Ectodermal cell (in vitro differentiated cells): ENCODE measurements around the gene CYP2A13. TPM values are rescaled to one million over a fixed set of nuclear protein-coding genes. Genes with fewer than 3 reads are reported as not detected.
"Not testable (repeated sequence)": the region's sequence is repeated elsewhere in the genome, so short reads cannot be mapped to it uniquely, and the experiment has no call there.

Source experiments
- H3K27ac ChIP-seq: 2 replicates; pipeline ENCODE4 v1.7.0; 2013; ENCODE audit warnings: mild to moderate bottlenecking, low read depth, low read length; ENCODE audit not compliant: insufficient read depth, poor library complexity, severe bottlenecking
- H3K27me3 ChIP-seq: 2 replicates; pipeline ENCODE4 v1.7.0; 2013; ENCODE audit warnings: mild to moderate bottlenecking, low read length; ENCODE audit not compliant: insufficient read depth, control insufficient read depth, poor library complexity, severe bottlenecking
- H3K36me3 ChIP-seq: one replicate; pipeline ENCODE4 v1.7.0; 2013; ENCODE audit warnings: low read length; ENCODE audit not compliant: control insufficient read depth, insufficient read depth
- H3K4me1 ChIP-seq: one replicate; pipeline ENCODE4 v1.7.0; 2013; ENCODE audit warnings: low read length; ENCODE audit not compliant: control insufficient read depth, insufficient read depth
- H3K4me3 ChIP-seq: 2 replicates; pipeline ENCODE4 v1.7.0; 2013; ENCODE audit warnings: low read depth, low read length, control low read depth; ENCODE audit not compliant: insufficient read depth
- H3K9me3 ChIP-seq: 2 replicates; pipeline ENCODE4 v1.7.0; 2013; ENCODE audit warnings: mild to moderate bottlenecking, low read length, moderate library complexity; ENCODE audit not compliant: control insufficient read depth
- WGBS, 2 experiments: methylation state at CpG; one replicate each; pipeline ENCODE4 v1.1.7; 2013; ENCODE audit warnings: missing lambda C conversion rate in 2 of 2; 5-methylcytosine and 5-hydroxymethylcytosine counted together
- polyA plus RNA-seq, 4 experiments: library from polyadenylated mRNA; stranded (reverse); fragments of 50-300 nt; gene quantifications; one replicate each; pipeline ENCODE4 v1.2.3, GENCODE V29; 2013

CYP2A13 gene
- polyA plus RNA-seq (2013, experiment 1 of 4): not detected
- polyA plus RNA-seq (2013, experiment 2 of 4): 0.11 TPM
- not detected for polyA plus RNA-seq (2013, experiment 3 of 4)
- polyA plus RNA-seq (2013, experiment 4 of 4): not detected

GRCh38 chr19:41088151-41088550, at the start of gene CYP2A13:
CYP2A13 (plus strand) TSS chr19:41088451; CDS start chr19:41088472, 21 bp downstream.
- no peaks in the 10 kb centered on the region for H3K9me3 ChIP-seq
- H3K4me3 ChIP-seq: no peak within 1 kb of the TSS
- peaks cover 4% of the 10 kb centered on the region for H3K4me1 ChIP-seq
- no peaks in the 10 kb centered on the region for H3K36me3 ChIP-seq
- H3K27me3 ChIP-seq: peaks cover 43% of the 10 kb centered on the region
- no peak within 1 kb of the TSS for H3K27ac ChIP-seq
- WGBS, 2 experiments: 90 to 96% methylated on average over 1 to 2 of the region's 2 CpGs

GRCh38 chr19:41039806-41040205, 48.4 kb upstream of the CYP2A13 start:
- Histone ChIP-seq H3K4me3 (no peak overlapping the region), H3K36me3 (no peaks in the 10 kb centered on the region), H3K27me3 (no peaks in the 10 kb centered on the region), H3K4me1 (no peaks in the 10 kb centered on the region), H3K9me3 (no peaks in the 10 kb centered on the region), H3K27ac (no peak overlapping the region)
- WGBS, 2 experiments: 86 to 89% methylated on average over 1 of the region's 1 CpG

DNA sequence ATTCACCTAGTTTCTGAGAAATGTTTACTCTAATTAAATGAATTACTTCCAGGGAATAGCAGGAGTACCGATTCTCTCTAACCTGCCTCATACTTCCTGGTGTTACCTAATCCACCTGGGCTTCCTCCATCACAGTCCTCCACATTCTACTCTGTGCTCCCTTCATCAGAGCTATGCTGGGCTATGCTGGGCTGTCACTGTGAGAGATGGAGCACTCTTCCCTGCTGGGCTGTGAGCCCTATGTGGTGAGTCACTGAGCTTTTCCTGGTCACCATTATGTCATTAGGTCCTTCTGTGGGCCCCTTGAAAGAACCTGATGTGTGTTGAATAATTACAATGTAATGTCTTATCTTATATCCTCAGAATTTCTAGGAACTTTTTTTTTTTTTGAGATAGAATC, 43.2 kb upstream of the CYP2A13 start:
- H3K36me3 ChIP-seq, H3K4me1 ChIP-seq: not testable (repeated sequence)
- 92 to 100% methylated on average over 1 of the region's 1 CpG for WGBS, 2 experiments

GRCh38 chr19:41050426-41050825, 37.8 kb upstream of the CYP2A13 start:
- no peaks in the 10 kb centered on the region for H3K9me3 ChIP-seq

More for the DNA sequence above, 43.2 kb upstream of the CYP2A13 start:
- not testable (repeated sequence) for H3K9me3 ChIP-seq, H3K27me3 ChIP-seq, H3K27ac ChIP-seq, H3K4me3 ChIP-seq

GRCh38 chr19:41052162-41052561, 36.1 kb upstream of the CYP2A13 start:
- H3K4me3 ChIP-seq, H3K27me3 ChIP-seq, H3K36me3 ChIP-seq, H3K4me1 ChIP-seq, H3K27ac ChIP-seq, H3K9me3 ChIP-seq: not testable (repeated sequence)
- 94 to 95% methylated on average over 7 of the region's 7 CpGs for WGBS, 2 experiments

More at GRCh38 chr19:41050426-41050825, 37.8 kb upstream of the CYP2A13 start:
- 90 to 91% methylated on average over 13 of the region's 13 CpGs for WGBS, 2 experiments
- Histone ChIP-seq H3K4me1 (no peaks in the 10 kb centered on the region), H3K27me3 (no peaks in the 10 kb centered on the region), H3K36me3 (no peaks in the 10 kb centered on the region), H3K27ac (no peak overlapping the region), H3K4me3 (no peak overlapping the region)

- 92 to 93% methylated on average over 10 of the region's 10 CpGs for WGBS, 2 experiments
- H3K9me3 ChIP-seq: not testable (repeated sequence)
Observed at GRCh38 chr19:41053331-41053730, 34.9 kb upstream of the CYP2A13 start.

DNA sequence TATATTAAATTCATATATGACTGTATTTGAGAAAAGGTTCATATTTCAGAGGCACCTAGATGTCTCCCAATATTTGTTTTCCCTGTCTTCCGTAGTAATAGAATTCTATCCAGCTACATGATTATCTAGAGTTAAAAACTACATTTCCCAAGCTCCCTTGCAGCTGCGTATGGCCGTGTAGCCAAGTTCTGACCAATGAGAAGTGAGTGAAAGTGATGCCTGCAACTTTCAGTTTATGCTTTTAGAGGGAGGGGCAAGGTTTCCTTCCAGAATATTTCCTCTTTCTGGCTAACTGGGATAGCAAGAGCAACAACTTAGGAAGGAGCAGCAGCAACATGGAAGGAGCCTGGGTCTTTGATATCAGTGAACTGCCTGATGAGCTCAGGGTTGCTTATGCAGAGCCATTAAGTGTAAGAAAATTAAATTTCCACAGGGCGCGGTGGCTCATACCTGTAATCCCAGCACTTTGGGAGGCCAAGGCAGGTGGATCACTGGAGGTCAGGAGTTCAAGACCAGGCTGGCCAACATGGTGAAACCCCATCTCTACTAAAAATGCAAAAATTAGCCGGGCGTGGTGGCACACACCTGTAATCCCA, 23.2 kb upstream of the CYP2A13 start:
- Histone ChIP-seq H3K4me1 (no peaks in the 10 kb centered on the region), H3K27ac (no peak overlapping the region), H3K9me3 (no peaks in the 10 kb centered on the region), H3K36me3 (no peaks in the 10 kb centered on the region), H3K27me3 (no peaks in the 10 kb centered on the region), H3K4me3 (no peak overlapping the region)
- 66 to 69% methylated on average over 7 of the region's 7 CpGs for WGBS, 2 experiments

More at GRCh38 chr19:41053331-41053730, 34.9 kb upstream of the CYP2A13 start:
- H3K4me1 ChIP-seq, H3K36me3 ChIP-seq, H3K27me3 ChIP-seq, H3K27ac ChIP-seq, H3K4me3 ChIP-seq: not testable (repeated sequence)

DNA sequence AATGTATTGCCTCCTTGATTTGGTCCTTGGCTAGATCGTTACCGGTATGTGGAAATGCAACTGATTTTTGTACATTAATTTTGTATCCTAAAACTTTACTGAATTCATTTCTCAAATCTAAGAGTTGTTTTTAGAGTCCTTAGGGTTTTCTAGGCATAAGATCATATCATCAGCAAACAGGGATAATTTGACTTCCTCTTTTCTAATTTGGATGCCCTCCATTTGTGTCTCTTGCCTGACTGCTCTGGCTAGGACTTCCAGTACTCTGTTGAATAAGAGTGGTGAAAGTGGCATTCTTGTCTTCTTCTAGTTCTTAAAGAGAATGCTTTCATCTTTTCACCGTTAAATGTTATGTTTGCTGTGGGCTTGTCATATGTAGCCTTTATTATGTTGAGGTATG, 12.0 kb upstream of the CYP2A13 start:
- H3K9me3 ChIP-seq: no peaks in the 10 kb centered on the region
- no peak overlapping the region for H3K4me3 ChIP-seq
- 98 to 100% methylated on average over 1 to 3 of the region's 3 CpGs for WGBS, 2 experiments
- no peaks in the 10 kb centered on the region for H3K36me3 ChIP-seq
- H3K27ac ChIP-seq: no peak overlapping the region
- H3K27me3 ChIP-seq: no peaks in the 10 kb centered on the region
- no peaks in the 10 kb centered on the region for H3K4me1 ChIP-seq

DNA sequence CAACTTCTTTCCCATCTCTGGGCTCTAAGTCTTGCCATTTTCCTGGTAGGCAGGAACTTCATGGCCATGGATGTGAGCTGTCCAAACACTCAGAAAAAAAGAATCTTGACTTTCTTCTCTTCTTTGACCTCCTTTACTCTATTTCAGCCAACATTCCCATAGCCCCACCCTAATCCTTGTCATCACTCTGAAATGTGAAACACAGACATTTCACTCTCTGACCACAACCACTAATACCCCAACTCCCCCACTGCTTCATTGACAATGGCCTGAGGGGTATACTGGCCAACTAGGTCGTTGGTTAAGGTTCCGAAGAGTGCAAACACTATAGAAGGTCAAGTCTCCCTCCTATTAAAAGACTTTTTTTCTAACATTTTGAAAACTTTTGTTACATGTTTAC, 4.7 kb upstream of the CYP2A13 start:
- H3K9me3 ChIP-seq: no peaks in the 10 kb centered on the region
- no peak overlapping the region for H3K4me3 ChIP-seq
- WGBS, 2 experiments: 83 to 91% methylated on average over 2 of the region's 2 CpGs
- H3K27me3 ChIP-seq: peaks cover 9% of the 10 kb centered on the region
- no peaks in the 10 kb centered on the region for H3K36me3 ChIP-seq
- no peak overlapping the region for H3K27ac ChIP-seq
- no peaks in the 10 kb centered on the region for H3K4me1 ChIP-seq

DNA sequence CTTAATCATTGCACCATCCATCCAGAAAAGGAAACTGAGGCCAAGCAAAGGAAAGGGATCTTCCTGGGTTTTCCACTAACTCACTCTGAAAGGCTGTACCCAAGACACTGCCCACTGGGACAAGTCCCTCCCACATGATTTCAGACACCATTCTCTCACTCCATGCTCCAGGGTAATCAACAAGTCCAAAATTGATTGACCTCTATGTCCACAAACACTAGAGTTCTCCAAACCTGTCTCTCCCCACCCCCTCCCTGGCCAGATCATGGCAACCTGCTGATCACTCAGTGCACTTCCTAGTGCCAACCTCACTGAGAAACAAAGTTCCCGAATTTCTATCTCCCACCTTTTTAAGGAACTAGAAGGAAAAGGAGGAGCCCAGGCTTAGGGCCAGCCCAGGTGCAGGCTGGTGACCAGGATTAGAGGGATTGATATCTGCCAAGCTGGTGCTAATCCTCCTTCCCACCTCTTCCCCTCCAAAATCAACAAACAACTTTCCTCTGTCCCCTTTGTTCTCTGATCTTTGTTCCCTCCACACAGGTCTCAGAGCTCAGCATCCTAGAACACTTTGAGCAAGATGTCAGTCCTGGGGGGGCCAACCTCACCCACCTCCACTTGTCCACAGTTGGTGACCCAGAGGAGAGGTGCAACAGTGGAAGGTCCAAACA, 2.4 kb upstream of the CYP2A13 start:
- 78 to 86% methylated on average over 1 of the region's 1 CpG for WGBS, 2 experiments
- H3K9me3 ChIP-seq: no peaks in the 10 kb centered on the region
- H3K27me3 ChIP-seq: peaks cover 32% of the 10 kb centered on the region

More for the DNA sequence above, 2.4 kb upstream of the CYP2A13 start:
- H3K4me1 ChIP-seq: peaks cover 4% of the 10 kb centered on the region
- no peak overlapping the region for H3K4me3 ChIP-seq
- H3K36me3 ChIP-seq: no peaks in the 10 kb centered on the region
- H3K27ac ChIP-seq: no peak overlapping the region
